HepG2 (cell line): Measurements from ENCODE around the gene RCAN2. TPM values are rescaled to one million over a fixed set of nuclear protein-coding genes. Genes with fewer than 3 reads are reported as not detected.

Experiments used
- ATAC-seq: fragments of 200-7000 bp; cut with Tn5 transposase; 3 replicates; pipeline ENCODE4 v1.9.1; 2020; ENCODE audit warnings: mild to moderate bottlenecking, moderate library complexity
- BruUV-seq: library from RNA; stranded (reverse); fragments of 400-500 nt; replicated peaks from 2 replicates; lab custom pipeline; 2021; lab: Mats Ljungman, UMichigan
- CTCF ChIA-PET: fragments of 300-600 bp; formaldehyde crosslinking; extraction: SDS; loops from one replicate; lab custom pipeline; 2021; ENCODE audit warnings: low total read pairs, inconsistent platforms, low intra/inter-chr PET ratio; lab: Yijun Ruan, JAX
- POLR2A ChIA-PET: fragments of 350-600 bp; sonication (Branson Sonifier 250); formaldehyde crosslinking; loops from one replicate; lab custom pipeline; 2020; ENCODE audit warnings: antibody characterized with exemption, inconsistent platforms; lab: Yijun Ruan, JAX
- DNase-seq: peaks from one replicate; pipeline ENCODE4 v3.0.0-alpha.2; 2015; ENCODE audit warnings: low spot score
- FAIRE-seq: peaks from 3 replicates; lab custom pipeline; 2011; peaks lifted over from hg19 to GRCh38; lab: Jason Lieb, UNC
- H2AFZ ChIP-seq: one replicate; pipeline ENCODE4 v1.6.1; 2011; ENCODE audit warnings: low read length, inconsistent platforms
- H3K27ac ChIP-seq: fragments of 300-600 bp; 3 replicates; pipeline ENCODE4 v1.8.0; 2011; ENCODE audit warnings: mixed run types, mild to moderate bottlenecking, mixed read lengths, low read length, inconsistent platforms; ENCODE audit not compliant: insufficient read depth; ENCODE audit errors: extremely low read length
- H3K27me3 ChIP-seq, 2 experiments: fragments of 200-600 bp in 1 of 2; 2 replicates in 1 of 2; 3 replicates in 1 of 2; pipeline versions ENCODE4 v1.6.0 to v1.8.0; 2011; ENCODE audit warnings: low read length in 2 of 2, mild to moderate bottlenecking in 2 of 2, moderate library complexity in 2 of 2, inconsistent platforms in 1 of 2; ENCODE audit not compliant: insufficient read depth in 2 of 2, control insufficient read depth in 1 of 2
- H3K36me3 ChIP-seq, 2 experiments: fragments of 200-600 bp in 1 of 2; replicated peaks in 1 of 2; 2 replicates in 1 of 2; 3 replicates in 1 of 2; pipeline versions ENCODE4 v1.5.1 to v1.8.0; 2011; ENCODE audit warnings: low read length in 2 of 2, inconsistent platforms in 1 of 2; ENCODE audit not compliant: insufficient read depth in 2 of 2, control insufficient read depth in 1 of 2
- H3K4me1 ChIP-seq: 2 replicates; pipeline ENCODE4 v1.5.1; 2012; ENCODE audit warnings: low read length, inconsistent platforms; ENCODE audit not compliant: insufficient read depth
- H3K4me2 ChIP-seq: 2 replicates; pipeline ENCODE4 v1.6.0; 2011; ENCODE audit warnings: low read depth, low read length, inconsistent platforms
- H3K4me3 ChIP-seq, 3 experiments: fragments of 200-600 bp in 1 of 3; sonication (generic), shearing (Covaris generic) in 1 of 3; replicated peaks in 1 of 3; 2 replicates each; pipeline ENCODE4 v1.5.1; 2011 to 2016; ENCODE audit warnings: low read length in 3 of 3, inconsistent platforms in 2 of 3, low read depth in 2 of 3, mild to moderate bottlenecking in 2 of 3, control low read depth in 1 of 3, mixed read lengths in 1 of 3; ENCODE audit not compliant: insufficient read depth in 1 of 3
- H3K79me2 ChIP-seq: one replicate; pipeline ENCODE4 v1.6.1; 2011; ENCODE audit warnings: low read length, inconsistent platforms; ENCODE audit not compliant: insufficient read depth
- H3K9ac ChIP-seq: 2 replicates; pipeline ENCODE4 v1.6.0; 2011; ENCODE audit warnings: mild to moderate bottlenecking, low read depth, low read length, inconsistent platforms; ENCODE audit not compliant: insufficient read depth
- H3K9me3 ChIP-seq: 2 replicates; pipeline ENCODE4 v1.5.1; 2012; ENCODE audit warnings: mild to moderate bottlenecking, low read length
- H4K20me1 ChIP-seq: 2 replicates; pipeline ENCODE4 v1.6.0; 2011; ENCODE audit warnings: inconsistent platforms, mild to moderate bottlenecking, low read length, moderate library complexity; ENCODE audit not compliant: insufficient read depth
- CREB1 ChIP-seq, 2 experiments: fragments of 450-650 bp in 1 of 2; IDR thresholded peaks; 2 replicates each; pipeline ENCODE4 v1.6.1; 2016 to 2017; ENCODE audit warnings: control low read depth in 1 of 2, mild to moderate bottlenecking in 1 of 2, missing compliant biosample characterization in 1 of 2, missing genetic modification characterization in 1 of 2
- NFRKB ChIP-seq: fragments of 450-650 bp; IDR thresholded peaks from 2 replicates; pipeline ENCODE4 v1.6.1; 2017
- RCOR2 ChIP-seq: IDR thresholded peaks from 2 replicates; pipeline ENCODE4 v1.6.1; 2016; ENCODE audit warnings: missing biosample characterization, missing genetic modification reagents
- REL ChIP-seq: sonication (generic); formaldehyde crosslinking; conservative IDR thresholded peaks from 2 replicates; pipeline ENCODE4 v1.8.0; 2022; ENCODE audit warnings: mild to moderate bottlenecking, missing genetic modification reagents, moderate library complexity
- SMARCE1 ChIP-seq: fragments of 450-650 bp; IDR thresholded peaks from 2 replicates; pipeline ENCODE4 v1.6.1; 2017; ENCODE audit warnings: borderline replicate concordance
- SSRP1 ChIP-seq: IDR thresholded peaks from 2 replicates; pipeline ENCODE4 v1.6.1; 2016; ENCODE audit warnings: control low read depth
- SUZ12 ChIP-seq: fragments of 150-350 bp; IDR thresholded peaks from 2 replicates; pipeline ENCODE4 v1.6.1; 2014; ENCODE audit warnings: low read depth, low read length
- ZFYVE20 ChIP-seq: sonication (generic); formaldehyde crosslinking; IDR thresholded peaks from 2 replicates; pipeline ENCODE4 v1.8.0; 2023; ENCODE audit warnings: low read depth, mild to moderate bottlenecking, moderate library complexity, missing genetic modification reagents, borderline replicate concordance
- ZNF251 ChIP-seq: sonication (generic); formaldehyde crosslinking; IDR thresholded peaks from 2 replicates; pipeline ENCODE4 v1.9.0; 2021; ENCODE audit warnings: mild to moderate bottlenecking, missing genetic modification reagents
- ZNF333 ChIP-seq: sonication (generic); formaldehyde crosslinking; IDR thresholded peaks from 2 replicates; pipeline ENCODE4 v1.4.0; 2020; ENCODE audit warnings: mild to moderate bottlenecking, missing genetic modification reagents, borderline replicate concordance
- ZNF605 ChIP-seq: sonication (generic); formaldehyde crosslinking; IDR thresholded peaks from 2 replicates; pipeline ENCODE4 v1.8.0; 2022; ENCODE audit warnings: mild to moderate bottlenecking, missing genetic modification reagents
- ZSCAN22 ChIP-seq: sonication (generic); formaldehyde crosslinking; IDR thresholded peaks from 2 replicates; pipeline ENCODE4 v1.4.0; 2020; ENCODE audit warnings: mild to moderate bottlenecking, missing genetic modification reagents
- WGBS: methylation state at CpG from one replicate; pipeline ENCODE4 v1.1.6; 2017; ENCODE audit warnings: low lambda C conversion rate; 5-methylcytosine and 5-hydroxymethylcytosine counted together
- in situ Hi-C: cut with HindIII; loops from 2 replicates; pipeline ENCODE4 v1.10.0; 2017; ENCODE audit warnings: low pct_unique_long_range_greater_than_20kb; ENCODE audit not compliant: extremely low pct_ligation_motif_present
- intact Hi-C: fragments of 100-400 bp; cut with micrococcal nuclease; formaldehyde crosslinking; loops from one replicate; pipeline ENCODE4 v1.10.0; 2022; ENCODE audit not compliant: unreplicated experiment
- polyA plus RNA-seq, 8 experiments: library from polyadenylated mRNA; depleted of rRNA in 3 of 8; stranded (reverse) in 7 of 8; unstranded in 1 of 8; fragments of >200 nt; fragmentation: Illumina TruSeq in 4 of 8; extraction: Trizol in 4 of 8; gene quantifications; 2 replicates each; pipeline versions ENCODE4 v1.2.1 to v1.2.3, GENCODE V29; 2011 to 2016; ENCODE audit warnings: low read depth in 4 of 8, missing spikeins in 1 of 8, mixed read lengths in 1 of 8; ENCODE audit not compliant: insufficient read depth in 1 of 8
- total RNA-seq, 5 experiments: library from RNA; depleted of rRNA; stranded (reverse); fragments of >200 nt; fragmentation: Illumina TruSeq; extraction: Trizol; gene quantifications; 2 replicates each; pipeline ENCODE4 v1.2.3, GENCODE V29; 2016; ENCODE audit warnings: low read depth in 1 of 5
- TF ChIP-seq, protein P1 (sequence below): sonication (generic); formaldehyde crosslinking; IDR thresholded peaks from 2 replicates; pipeline ENCODE4 v1.4.0; 2020; ENCODE audit warnings: missing genetic modification reagents
- TF ChIP-seq, protein P2 (sequence below): sonication (generic); formaldehyde crosslinking; IDR thresholded peaks from 2 replicates; pipeline ENCODE4 v1.9.0; 2021; ENCODE audit warnings: missing genetic modification reagents, borderline replicate concordance
- TF ChIP-seq, protein P3 (sequence below): sonication (generic); formaldehyde crosslinking; IDR thresholded peaks from 2 replicates; pipeline ENCODE4 v1.8.1; 2022; ENCODE audit warnings: low read depth, mild to moderate bottlenecking, missing genetic modification reagents
- TF ChIP-seq, protein P4 (sequence below): sonication (generic); formaldehyde crosslinking; IDR thresholded peaks from 2 replicates; pipeline ENCODE4 v1.8.0; 2022; ENCODE audit warnings: mild to moderate bottlenecking, missing genetic modification reagents; ENCODE audit not compliant: insufficient replicate concordance

RCAN2 gene
- total and polyA plus RNA-seq, 2 of the 13 experiments (the other 11 are each of a cell fraction or from before 2014, with no cell fraction given), result not detected

GRCh38 chr6:46378161-46378881 is 112.9 kb downstream of the RCAN2 start:
- no peak overlapping the region for H3K4me2 ChIP-seq
- no peak overlapping the region for H3K4me3 ChIP-seq
- no peaks in the 10 kb centered on the region for H3K9me3 ChIP-seq
- no peak for ATAC-seq
- H3K27ac ChIP-seq, result no peak overlapping the region
- 5% methylated on average over 2 of the region's 2 CpGs for WGBS
- no peaks in the 10 kb centered on the region for H3K27me3 ChIP-seq
- H3K79me2 ChIP-seq, result no peaks in the 10 kb centered on the region
- in situ Hi-C loops, result no loop called here
- ChIA-PET CTCF (no interaction called here), POLR2A (no interaction called here)
- FAIRE-seq, result no peak
- no peaks in the 10 kb centered on the region for H3K36me3 ChIP-seq
- no TSS peak for BruUV-seq
- no peak overlapping the region for H2AFZ ChIP-seq
- intact Hi-C loops, result no loop called here
- H3K9ac ChIP-seq, result no peak overlapping the region
- no peaks in the 10 kb centered on the region for H4K20me1 ChIP-seq
- TF ChIP-seq, protein P1, sequence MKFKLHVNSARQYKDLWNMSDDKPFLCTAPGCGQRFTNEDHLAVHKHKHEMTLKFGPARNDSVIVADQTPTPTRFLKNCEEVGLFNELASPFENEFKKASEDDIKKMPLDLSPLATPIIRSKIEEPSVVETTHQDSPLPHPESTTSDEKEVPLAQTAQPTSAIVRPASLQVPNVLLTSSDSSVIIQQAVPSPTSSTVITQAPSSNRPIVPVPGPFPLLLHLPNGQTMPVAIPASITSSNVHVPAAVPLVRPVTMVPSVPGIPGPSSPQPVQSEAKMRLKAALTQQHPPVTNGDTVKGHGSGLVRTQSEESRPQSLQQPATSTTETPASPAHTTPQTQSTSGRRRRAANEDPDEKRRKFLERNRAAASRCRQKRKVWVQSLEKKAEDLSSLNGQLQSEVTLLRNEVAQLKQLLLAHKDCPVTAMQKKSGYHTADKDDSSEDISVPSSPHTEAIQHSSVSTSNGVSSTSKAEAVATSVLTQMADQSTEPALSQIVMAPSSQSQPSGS (CRISPR knock-in tag), result no peak
- TF ChIP-seq REL, result no peak
- no peak for TF ChIP-seq ZNF333 (CRISPR knock-in tag)
- no peak for TF ChIP-seq SSRP1 (CRISPR knock-in tag)
- TF ChIP-seq SMARCE1, result no peak
- TF ChIP-seq CREB1 (IDR thresholded peaks at IDR 0.05), result no peak
- TF ChIP-seq CREB1 (CRISPR knock-in tag; IDR thresholded peaks at IDR 0.05), result no peak
- TF ChIP-seq, protein P2, sequence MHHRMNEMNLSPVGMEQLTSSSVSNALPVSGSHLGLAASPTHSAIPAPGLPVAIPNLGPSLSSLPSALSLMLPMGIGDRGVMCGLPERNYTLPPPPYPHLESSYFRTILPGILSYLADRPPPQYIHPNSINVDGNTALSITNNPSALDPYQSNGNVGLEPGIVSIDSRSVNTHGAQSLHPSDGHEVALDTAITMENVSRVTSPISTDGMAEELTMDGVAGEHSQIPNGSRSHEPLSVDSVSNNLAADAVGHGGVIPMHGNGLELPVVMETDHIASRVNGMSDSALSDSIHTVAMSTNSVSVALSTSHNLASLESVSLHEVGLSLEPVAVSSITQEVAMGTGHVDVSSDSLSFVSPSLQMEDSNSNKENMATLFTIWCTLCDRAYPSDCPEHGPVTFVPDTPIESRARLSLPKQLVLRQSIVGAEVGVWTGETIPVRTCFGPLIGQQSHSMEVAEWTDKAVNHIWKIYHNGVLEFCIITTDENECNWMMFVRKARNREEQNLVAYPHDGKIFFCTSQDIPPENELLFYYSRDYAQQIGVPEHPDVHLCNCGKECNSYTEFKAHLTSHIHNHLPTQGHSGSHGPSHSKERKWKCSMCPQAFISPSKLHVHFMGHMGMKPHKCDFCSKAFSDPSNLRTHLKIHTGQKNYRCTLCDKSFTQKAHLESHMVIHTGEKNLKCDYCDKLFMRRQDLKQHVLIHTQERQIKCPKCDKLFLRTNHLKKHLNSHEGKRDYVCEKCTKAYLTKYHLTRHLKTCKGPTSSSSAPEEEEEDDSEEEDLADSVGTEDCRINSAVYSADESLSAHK, result no peak
- TF ChIP-seq ZNF605, result no peak
- TF ChIP-seq RCOR2 (CRISPR knock-in tag), result no peak
- TF ChIP-seq ZNF251 (CRISPR knock-in tag), result no peak
- no peak for TF ChIP-seq ZFYVE20
- TF ChIP-seq, protein P3, sequence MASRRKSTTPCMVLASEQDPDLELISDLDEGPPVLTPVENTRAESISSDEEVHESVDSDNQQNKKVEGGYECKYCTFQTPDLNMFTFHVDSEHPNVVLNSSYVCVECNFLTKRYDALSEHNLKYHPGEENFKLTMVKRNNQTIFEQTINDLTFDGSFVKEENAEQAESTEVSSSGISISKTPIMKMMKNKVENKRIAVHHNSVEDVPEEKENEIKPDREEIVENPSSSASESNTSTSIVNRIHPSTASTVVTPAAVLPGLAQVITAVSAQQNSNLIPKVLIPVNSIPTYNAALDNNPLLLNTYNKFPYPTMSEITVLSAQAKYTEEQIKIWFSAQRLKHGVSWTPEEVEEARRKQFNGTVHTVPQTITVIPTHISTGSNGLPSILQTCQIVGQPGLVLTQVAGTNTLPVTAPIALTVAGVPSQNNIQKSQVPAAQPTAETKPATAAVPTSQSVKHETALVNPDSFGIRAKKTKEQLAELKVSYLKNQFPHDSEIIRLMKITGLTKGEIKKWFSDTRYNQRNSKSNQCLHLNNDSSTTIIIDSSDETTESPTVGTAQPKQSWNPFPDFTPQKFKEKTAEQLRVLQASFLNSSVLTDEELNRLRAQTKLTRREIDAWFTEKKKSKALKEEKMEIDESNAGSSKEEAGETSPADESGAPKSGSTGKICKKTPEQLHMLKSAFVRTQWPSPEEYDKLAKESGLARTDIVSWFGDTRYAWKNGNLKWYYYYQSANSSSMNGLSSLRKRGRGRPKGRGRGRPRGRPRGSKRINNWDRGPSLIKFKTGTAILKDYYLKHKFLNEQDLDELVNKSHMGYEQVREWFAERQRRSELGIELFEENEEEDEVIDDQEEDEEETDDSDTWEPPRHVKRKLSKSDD (CRISPR knock-in tag), result no peak
- TF ChIP-seq, protein P4, sequence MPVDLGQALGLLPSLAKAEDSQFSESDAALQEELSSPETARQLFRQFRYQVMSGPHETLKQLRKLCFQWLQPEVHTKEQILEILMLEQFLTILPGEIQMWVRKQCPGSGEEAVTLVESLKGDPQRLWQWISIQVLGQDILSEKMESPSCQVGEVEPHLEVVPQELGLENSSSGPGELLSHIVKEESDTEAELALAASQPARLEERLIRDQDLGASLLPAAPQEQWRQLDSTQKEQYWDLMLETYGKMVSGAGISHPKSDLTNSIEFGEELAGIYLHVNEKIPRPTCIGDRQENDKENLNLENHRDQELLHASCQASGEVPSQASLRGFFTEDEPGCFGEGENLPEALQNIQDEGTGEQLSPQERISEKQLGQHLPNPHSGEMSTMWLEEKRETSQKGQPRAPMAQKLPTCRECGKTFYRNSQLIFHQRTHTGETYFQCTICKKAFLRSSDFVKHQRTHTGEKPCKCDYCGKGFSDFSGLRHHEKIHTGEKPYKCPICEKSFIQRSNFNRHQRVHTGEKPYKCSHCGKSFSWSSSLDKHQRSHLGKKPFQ (CRISPR knock-in tag), result no peak
- no peak for TF ChIP-seq SUZ12
- TF ChIP-seq ZSCAN22, result no peak
- TF ChIP-seq NFRKB, result no peak
- DNase-seq, result no peak
- peaks cover 48% of the 10 kb centered on the region for H3K4me1 ChIP-seq
